Type B pancreatic cell (in vitro differentiated cells): ENCODE measurements around the gene RAC3. TPM values are rescaled to one million over a fixed set of nuclear protein-coding genes. Genes with fewer than 3 reads are reported as not detected.

ENCODE experiments used
- DNase-seq: peaks from one replicate; pipeline ENCODE4 v3.0.0; 2021; ENCODE audit warnings: mixed read lengths; ENCODE audit not compliant: unreplicated experiment; ENCODE audit errors: extremely low spot score
- H3K27ac Mint-ChIP-seq: 2 replicates; pipeline ENCODE4 v1.8.0; 2021; ENCODE audit warnings: mild to moderate bottlenecking, mixed read lengths
- H3K27me3 Mint-ChIP-seq: 2 replicates; pipeline ENCODE4 v1.8.0; 2021; ENCODE audit warnings: mixed read lengths
- H3K36me3 Mint-ChIP-seq: 2 replicates; pipeline ENCODE4 v1.8.0; 2021; ENCODE audit warnings: mixed read lengths
- H3K4me1 Mint-ChIP-seq: one replicate; pipeline ENCODE4 v1.8.0; 2021; ENCODE audit warnings: mixed read lengths; ENCODE audit not compliant: unreplicated experiment
- H3K4me3 Mint-ChIP-seq: 2 replicates; pipeline ENCODE4 v1.8.0; 2021; ENCODE audit warnings: mild to moderate bottlenecking, mixed read lengths
- H3K9me3 Mint-ChIP-seq: 2 replicates; pipeline ENCODE4 v1.8.0; 2021; ENCODE audit warnings: mixed read lengths
- total RNA-seq: library from RNA; stranded (reverse); gene quantifications from 2 replicates; pipeline ENCODE4 v1.2.1, GENCODE V29; 2021; ENCODE audit warnings: low replicate concordance
- TF ChIP-seq, protein P1 (sequence below): fragments of 200-600 bp; sonication (generic); conservative IDR thresholded peaks from 2 replicates; pipeline ENCODE4 v1.5.0; 2021; ENCODE audit warnings: antibody characterized with exemption, mild to moderate bottlenecking

The RAC3 gene
- total RNA-seq, 1 donor from 2014 or later, result 51.7 TPM

DNA sequence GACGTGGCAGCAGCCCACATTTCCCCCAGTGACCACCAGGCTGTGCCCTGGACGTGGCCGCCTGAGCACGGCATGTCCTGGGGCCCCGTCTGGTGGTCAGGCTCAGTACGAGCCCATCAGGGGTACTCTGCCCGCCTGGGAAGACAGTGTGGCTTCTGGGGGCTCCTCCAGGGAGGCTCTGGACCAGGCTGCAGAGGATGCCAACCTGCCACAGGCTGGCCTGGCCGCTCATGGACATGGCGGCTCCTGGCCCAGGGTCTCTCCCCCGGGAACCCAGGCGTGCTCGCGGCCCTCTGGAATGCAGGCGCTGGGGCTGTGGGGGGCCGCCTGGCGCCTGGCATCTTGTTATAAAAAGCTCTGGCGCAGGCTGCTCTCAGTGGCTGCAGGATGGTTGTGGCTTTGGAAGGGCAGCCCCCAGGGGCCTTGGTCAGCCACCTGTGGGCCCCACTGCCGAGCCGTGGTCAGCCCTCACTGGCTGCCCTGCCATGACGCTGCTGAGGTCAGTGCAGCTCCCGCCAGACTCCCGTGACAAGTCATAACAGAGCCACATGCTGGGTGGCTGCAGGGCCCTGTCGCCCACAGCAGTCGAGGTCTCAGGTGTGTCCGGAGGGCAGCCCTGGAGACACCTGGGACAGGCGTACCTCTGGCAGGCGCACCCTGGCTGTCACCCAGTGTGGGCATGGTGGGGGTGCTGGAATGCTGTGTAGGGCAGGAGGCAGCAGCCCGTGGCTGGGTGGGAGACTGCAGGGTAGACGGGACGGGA is 23.8 kb upstream of the RAC3 start:
- H3K27ac Mint-ChIP-seq, result no peak overlapping the region
- DNase-seq, result no peak
- TF ChIP-seq, protein P1, sequence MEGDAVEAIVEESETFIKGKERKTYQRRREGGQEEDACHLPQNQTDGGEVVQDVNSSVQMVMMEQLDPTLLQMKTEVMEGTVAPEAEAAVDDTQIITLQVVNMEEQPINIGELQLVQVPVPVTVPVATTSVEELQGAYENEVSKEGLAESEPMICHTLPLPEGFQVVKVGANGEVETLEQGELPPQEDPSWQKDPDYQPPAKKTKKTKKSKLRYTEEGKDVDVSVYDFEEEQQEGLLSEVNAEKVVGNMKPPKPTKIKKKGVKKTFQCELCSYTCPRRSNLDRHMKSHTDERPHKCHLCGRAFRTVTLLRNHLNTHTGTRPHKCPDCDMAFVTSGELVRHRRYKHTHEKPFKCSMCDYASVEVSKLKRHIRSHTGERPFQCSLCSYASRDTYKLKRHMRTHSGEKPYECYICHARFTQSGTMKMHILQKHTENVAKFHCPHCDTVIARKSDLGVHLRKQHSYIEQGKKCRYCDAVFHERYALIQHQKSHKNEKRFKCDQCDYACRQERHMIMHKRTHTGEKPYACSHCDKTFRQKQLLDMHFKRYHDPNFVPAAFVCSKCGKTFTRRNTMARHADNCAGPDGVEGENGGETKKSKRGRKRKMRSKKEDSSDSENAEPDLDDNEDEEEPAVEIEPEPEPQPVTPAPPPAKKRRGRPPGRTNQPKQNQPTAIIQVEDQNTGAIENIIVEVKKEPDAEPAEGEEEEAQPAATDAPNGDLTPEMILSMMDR, result peak; percentile 36
- peaks cover 9% of the 10 kb centered on the region for H3K4me1 Mint-ChIP-seq
- H3K27me3 Mint-ChIP-seq, result no peaks in the 10 kb centered on the region
- no peak overlapping the region for H3K4me3 Mint-ChIP-seq
- no peaks in the 10 kb centered on the region for H3K9me3 Mint-ChIP-seq
- no peaks in the 10 kb centered on the region for H3K36me3 Mint-ChIP-seq

DNA sequence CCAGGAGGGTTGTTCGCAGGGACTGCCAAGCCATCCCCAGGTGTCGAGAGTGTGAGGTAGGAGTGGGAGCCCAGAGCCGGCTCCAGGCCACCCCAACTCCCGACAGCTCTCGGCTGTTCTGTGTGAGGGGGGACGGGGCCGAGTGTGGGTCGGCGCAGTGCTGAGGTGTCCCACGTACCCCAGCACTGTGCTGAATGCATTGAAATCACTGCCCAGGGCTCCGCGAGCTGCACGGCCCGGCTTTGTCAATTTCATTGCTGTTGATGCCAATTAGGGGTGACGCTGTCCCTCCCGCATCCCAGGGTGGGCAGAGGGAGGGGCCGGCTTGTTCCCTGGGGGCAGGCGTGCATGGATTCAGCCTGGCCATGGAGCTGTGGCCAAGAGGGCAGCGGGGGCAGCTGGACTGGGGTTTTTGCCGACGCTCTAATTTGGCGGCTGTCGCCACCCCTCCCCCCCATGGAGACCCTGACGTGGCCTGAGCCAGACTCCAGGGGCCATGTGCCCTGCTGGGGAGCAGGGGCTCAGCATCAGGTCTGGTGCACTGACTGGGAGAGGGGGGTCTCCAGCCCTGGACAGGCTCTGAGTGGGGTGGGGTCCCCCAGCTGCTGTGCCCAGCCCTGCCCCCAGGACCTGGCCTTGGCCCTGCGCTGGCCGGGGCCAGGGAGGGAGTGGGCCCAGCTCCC is 23.1 kb upstream of the RAC3 start:
- H3K4me3 Mint-ChIP-seq, result no peak overlapping the region
- no peaks in the 10 kb centered on the region for H3K27me3 Mint-ChIP-seq
- no peak overlapping the region for H3K27ac Mint-ChIP-seq

GRCh38 chr17:82008941-82009405 is 22.5 kb upstream of the RAC3 start:
- TF ChIP-seq, protein P1, result no peak
- no peaks in the 10 kb centered on the region for H3K27me3 Mint-ChIP-seq
- H3K4me3 Mint-ChIP-seq, result no peak overlapping the region
- DNase-seq, result no peak
- no peak overlapping the region for H3K27ac Mint-ChIP-seq
- peaks cover 8% of the 10 kb centered on the region for H3K4me1 Mint-ChIP-seq
- H3K9me3 Mint-ChIP-seq, result no peaks in the 10 kb centered on the region
- no peaks in the 10 kb centered on the region for H3K36me3 Mint-ChIP-seq

More for the DNA sequence above, 23.1 kb upstream of the RAC3 start:
- no peak for DNase-seq
- Mint-ChIP-seq H3K4me1 (peaks cover 12% of the 10 kb centered on the region), H3K36me3 (no peaks in the 10 kb centered on the region), H3K9me3 (no peaks in the 10 kb centered on the region)
- TF ChIP-seq, protein P1, result no peak

GRCh38 chr17:82009413-82009812 is 22.1 kb upstream of the RAC3 start:
- TF ChIP-seq, protein P1, result no peak
- no peaks in the 10 kb centered on the region for H3K9me3 Mint-ChIP-seq

DNA sequence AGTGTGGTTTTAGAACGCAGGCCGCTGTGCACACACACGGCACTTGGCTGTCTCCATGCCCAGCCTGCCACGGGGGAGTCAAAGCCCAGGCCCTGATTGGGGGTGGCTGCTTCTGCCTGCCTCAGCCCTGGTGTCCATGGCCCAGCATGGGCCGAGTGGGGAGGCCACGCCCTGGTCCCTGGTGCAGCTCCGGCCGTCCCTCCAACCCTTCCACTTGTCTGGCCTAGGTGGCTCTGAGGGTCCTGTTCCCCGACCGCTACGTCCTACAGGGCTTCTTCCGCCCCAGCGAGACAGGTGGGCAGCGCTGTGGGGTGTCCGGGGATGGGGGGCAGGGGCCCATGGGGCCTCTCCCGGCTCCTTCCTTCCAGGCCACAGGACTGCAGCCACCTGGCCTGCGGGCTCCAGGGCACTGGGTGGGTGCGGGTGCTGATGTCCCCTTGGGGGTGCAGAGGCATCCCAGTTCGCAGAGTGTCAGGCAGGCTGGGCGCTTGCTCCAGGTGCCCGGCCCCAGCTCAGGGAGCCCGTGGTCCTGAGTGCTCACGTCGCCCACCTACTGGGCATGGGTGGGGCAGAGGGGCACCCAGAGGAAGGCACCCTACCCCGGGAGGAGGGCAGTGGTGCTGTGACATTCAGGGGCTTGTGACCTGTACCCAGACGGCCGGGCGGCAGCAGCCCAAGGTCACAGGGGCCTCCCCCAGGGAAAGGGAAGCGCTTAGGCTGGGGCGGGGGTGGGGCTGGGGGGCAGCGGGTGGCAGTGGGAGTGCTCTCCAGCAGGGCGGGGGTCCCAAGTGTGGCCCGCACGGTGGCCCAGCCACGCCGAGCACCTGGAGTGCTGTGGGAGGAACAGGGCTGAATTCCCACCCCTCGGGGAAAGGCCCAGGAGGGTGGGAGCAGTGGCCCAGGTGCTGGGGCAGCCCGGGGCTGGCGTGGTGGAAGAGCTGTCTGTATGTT is 20.6 kb upstream of the RAC3 start:
- no peak for DNase-seq
- Mint-ChIP-seq H3K4me3 (no peak overlapping the region), H3K9me3 (no peaks in the 10 kb centered on the region), H3K4me1 (peaks cover 8% of the 10 kb centered on the region), H3K27me3 (no peaks in the 10 kb centered on the region), H3K36me3 (no peaks in the 10 kb centered on the region), H3K27ac (no peak overlapping the region)
- TF ChIP-seq, protein P1, result no peak

More at GRCh38 chr17:82009413-82009812, 22.1 kb upstream of the RAC3 start:
- DNase-seq, result no peak
- peaks cover 8% of the 10 kb centered on the region for H3K4me1 Mint-ChIP-seq
- no peaks in the 10 kb centered on the region for H3K36me3 Mint-ChIP-seq
- no peak overlapping the region for H3K4me3 Mint-ChIP-seq
- H3K27ac Mint-ChIP-seq, result no peak overlapping the region
- no peaks in the 10 kb centered on the region for H3K27me3 Mint-ChIP-seq
